ENCODE data around the gene REEP3.

- TF ChIP-seq CTCF (IDR thresholded peaks at IDR 0.05) (no peak), REST (IDR thresholded peaks at IDR 0.05; ENCODE audit: insufficient read depth in 1 of 2, low read depth in 2 of 2, low read length in 1 of 2) (no peak), POLR2AphosphoS5 (IDR thresholded peaks at IDR 0.05; ENCODE audit: low read depth, low read length) (no peak), SIN3A (IDR thresholded peaks at IDR 0.05; ENCODE audit: borderline replicate concordance, insufficient read depth, low read depth, low read length) (no peak), TCF7L2 (IDR thresholded peaks at IDR 0.05; ENCODE audit: low read depth, low read length) (no peak)
Observed at GRCh38 chr10:63522995-63523394, 1.8 kb downstream of the REEP3 start.
